HEK293 (cell line): ENCODE results near the gene TAX1BP1.

Experiments used
- EGR2 ChIP-seq: fragments of 450-650 bp; formaldehyde crosslinking; IDR thresholded peaks from 2 replicates; pipeline ENCODE4 v1.5.1; 2016; ENCODE audit warnings: low read depth, missing biosample characterization, missing genetic modification characterization
- GLIS1 ChIP-seq: fragments of 450-650 bp; formaldehyde crosslinking; IDR thresholded peaks from 2 replicates; pipeline ENCODE4 v1.5.1; 2016; ENCODE audit warnings: missing biosample characterization, missing genetic modification characterization
- KLF1 ChIP-seq: fragments of 450-650 bp; formaldehyde crosslinking; IDR thresholded peaks from 2 replicates; pipeline ENCODE4 v1.5.1; 2016; ENCODE audit warnings: missing biosample characterization, missing genetic modification characterization
- KLF8 ChIP-seq: fragments of 450-650 bp; formaldehyde crosslinking; IDR thresholded peaks from 2 replicates; pipeline ENCODE4 v1.5.1; 2016; ENCODE audit warnings: missing biosample characterization, missing genetic modification characterization
- MYNN ChIP-seq: fragments of 450-650 bp; formaldehyde crosslinking; IDR thresholded peaks from 2 replicates; pipeline ENCODE4 v1.5.1; 2016; ENCODE audit warnings: missing biosample characterization, missing genetic modification characterization, borderline replicate concordance
- PATZ1 ChIP-seq: fragments of 450-650 bp; formaldehyde crosslinking; IDR thresholded peaks from 2 replicates; pipeline ENCODE4 v1.5.1; 2016; ENCODE audit warnings: missing biosample characterization, missing genetic modification characterization
- SP2 ChIP-seq: fragments of 450-650 bp; formaldehyde crosslinking; IDR thresholded peaks from 2 replicates; pipeline ENCODE4 v1.5.1; 2016; ENCODE audit warnings: missing biosample characterization, missing genetic modification characterization
- TRIM28 ChIP-seq: IDR thresholded peaks from 2 replicates; pipeline ENCODE4 v1.6.1; 2011; ENCODE audit warnings: low read length, control low read depth, borderline replicate concordance
- TSHZ1 ChIP-seq: fragments of 450-650 bp; formaldehyde crosslinking; IDR thresholded peaks from 2 replicates; pipeline ENCODE4 v1.5.1; 2016; ENCODE audit warnings: missing biosample characterization, missing genetic modification characterization, borderline replicate concordance
- YY1 ChIP-seq: fragments of 450-650 bp; formaldehyde crosslinking; IDR thresholded peaks from 2 replicates; pipeline ENCODE4 v1.5.1; 2018; ENCODE audit warnings: missing biosample characterization, missing genetic modification characterization
- YY2 ChIP-seq: fragments of 450-650 bp; formaldehyde crosslinking; IDR thresholded peaks from 2 replicates; pipeline ENCODE4 v1.5.1; 2016; ENCODE audit warnings: missing biosample characterization, missing genetic modification characterization
- ZBTB17 ChIP-seq: fragments of 450-650 bp; formaldehyde crosslinking; IDR thresholded peaks from 2 replicates; pipeline ENCODE4 v1.5.1; 2016; ENCODE audit warnings: missing biosample characterization, missing genetic modification characterization
- ZBTB21 ChIP-seq: fragments of 450-650 bp; formaldehyde crosslinking; IDR thresholded peaks from 2 replicates; pipeline ENCODE4 v1.5.1; 2017; ENCODE audit warnings: missing biosample characterization, missing genetic modification characterization
- ZBTB8A ChIP-seq: fragments of 450-650 bp; formaldehyde crosslinking; IDR thresholded peaks from 2 replicates; pipeline ENCODE4 v1.5.1; 2016; ENCODE audit warnings: missing biosample characterization, missing genetic modification characterization
- ZIC2 ChIP-seq: fragments of 450-650 bp; formaldehyde crosslinking; IDR thresholded peaks from 2 replicates; pipeline ENCODE4 v1.5.1; 2016; ENCODE audit warnings: missing biosample characterization, missing genetic modification characterization
- ZNF140 ChIP-seq: fragments of 450-650 bp; formaldehyde crosslinking; IDR thresholded peaks from 2 replicates; pipeline ENCODE4 v1.5.1; 2016; ENCODE audit warnings: missing biosample characterization, missing genetic modification characterization
- ZNF335 ChIP-seq: fragments of 450-650 bp; formaldehyde crosslinking; conservative IDR thresholded peaks from 2 replicates; pipeline ENCODE4 v1.5.1; 2016; ENCODE audit warnings: missing biosample characterization, missing genetic modification characterization
- ZNF362 ChIP-seq: fragments of 450-650 bp; formaldehyde crosslinking; IDR thresholded peaks from 2 replicates; pipeline ENCODE4 v1.5.1; 2016; ENCODE audit warnings: missing biosample characterization, missing genetic modification characterization
- ZNF629 ChIP-seq: fragments of 450-650 bp; formaldehyde crosslinking; IDR thresholded peaks from 2 replicates; pipeline ENCODE4 v1.5.1; 2017; ENCODE audit warnings: missing biosample characterization, missing genetic modification characterization
- ZNF792 ChIP-seq: fragments of 450-650 bp; formaldehyde crosslinking; IDR thresholded peaks from 2 replicates; pipeline ENCODE4 v1.5.1; 2016; ENCODE audit warnings: missing biosample characterization, missing genetic modification characterization
- ZSCAN16 ChIP-seq: fragments of 450-650 bp; formaldehyde crosslinking; IDR thresholded peaks from 2 replicates; pipeline ENCODE4 v1.5.1; 2016; ENCODE audit warnings: missing biosample characterization, missing genetic modification characterization
- TF ChIP-seq, protein P1 (sequence below): fragments of 450-650 bp; formaldehyde crosslinking; IDR thresholded peaks from 2 replicates; pipeline ENCODE4 v1.5.1; 2016; ENCODE audit warnings: missing biosample characterization, missing genetic modification characterization
- TF ChIP-seq, protein P2 (sequence below): sonication (generic); formaldehyde crosslinking; IDR thresholded peaks from 2 replicates; pipeline ENCODE4 v1.8.1; 2022; ENCODE audit warnings: mild to moderate bottlenecking, moderate library complexity, missing genetic modification reagents
- TF ChIP-seq, protein P3 (sequence below): fragments of 450-650 bp; formaldehyde crosslinking; IDR thresholded peaks from 2 replicates; pipeline ENCODE4 v1.5.1; 2017; ENCODE audit warnings: missing biosample characterization, mild to moderate bottlenecking, missing genetic modification characterization, moderate library complexity
- TF ChIP-seq, protein P4 (sequence below): fragments of 450-650 bp; formaldehyde crosslinking; IDR thresholded peaks from 2 replicates; pipeline ENCODE4 v1.5.1; 2016; ENCODE audit warnings: missing biosample characterization, missing genetic modification characterization

The TAX1BP1 gene

DNA sequence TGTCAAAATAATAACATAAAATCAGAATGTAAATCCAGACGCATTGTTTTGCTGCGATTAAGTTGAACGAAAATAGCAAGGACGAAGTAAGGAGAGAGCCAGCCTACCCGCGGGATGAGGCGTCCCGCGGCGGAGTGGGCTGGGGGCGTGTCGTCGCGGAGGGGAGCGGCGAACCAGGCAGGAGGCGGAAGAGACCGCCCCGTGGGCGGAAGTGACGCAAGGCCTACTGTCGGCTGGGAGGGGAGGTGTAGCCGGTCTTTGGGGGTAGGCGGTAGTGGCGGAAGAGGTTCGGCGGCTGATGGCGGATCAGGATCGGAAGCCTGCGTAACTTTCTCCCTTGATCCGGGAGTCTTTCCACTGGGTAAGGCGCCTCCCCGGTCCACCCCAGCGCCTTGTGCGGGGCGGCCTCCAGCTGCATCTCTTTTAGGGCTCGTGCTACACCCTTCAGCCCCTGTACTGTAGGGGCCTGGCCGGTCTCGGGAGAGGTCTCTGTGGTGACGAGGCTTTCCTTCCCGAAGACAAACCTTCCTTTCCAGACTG, at the start of gene TAX1BP1 (continued):
- TF ChIP-seq, protein P1, sequence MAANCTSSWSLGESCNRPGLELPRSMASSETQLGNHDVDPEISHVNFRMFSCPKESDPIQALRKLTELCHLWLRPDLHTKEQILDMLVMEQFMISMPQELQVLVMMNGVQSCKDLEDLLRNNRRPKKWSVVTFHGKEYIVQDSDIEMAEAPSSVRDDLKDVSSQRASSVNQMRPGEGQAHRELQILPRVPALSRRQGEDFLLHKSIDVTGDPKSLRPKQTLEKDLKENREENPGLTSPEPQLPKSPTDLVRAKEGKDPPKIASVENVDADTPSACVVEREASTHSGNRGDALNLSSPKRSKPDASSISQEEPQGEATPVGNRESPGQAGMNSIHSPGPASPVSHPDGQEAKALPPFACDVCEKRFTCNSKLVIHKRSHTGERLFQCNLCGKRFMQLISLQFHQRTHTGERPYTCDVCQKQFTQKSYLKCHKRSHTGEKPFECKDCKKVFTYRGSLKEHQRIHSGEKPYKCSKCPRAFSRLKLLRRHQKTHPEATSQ, result no peak
- TF ChIP-seq, protein P2, sequence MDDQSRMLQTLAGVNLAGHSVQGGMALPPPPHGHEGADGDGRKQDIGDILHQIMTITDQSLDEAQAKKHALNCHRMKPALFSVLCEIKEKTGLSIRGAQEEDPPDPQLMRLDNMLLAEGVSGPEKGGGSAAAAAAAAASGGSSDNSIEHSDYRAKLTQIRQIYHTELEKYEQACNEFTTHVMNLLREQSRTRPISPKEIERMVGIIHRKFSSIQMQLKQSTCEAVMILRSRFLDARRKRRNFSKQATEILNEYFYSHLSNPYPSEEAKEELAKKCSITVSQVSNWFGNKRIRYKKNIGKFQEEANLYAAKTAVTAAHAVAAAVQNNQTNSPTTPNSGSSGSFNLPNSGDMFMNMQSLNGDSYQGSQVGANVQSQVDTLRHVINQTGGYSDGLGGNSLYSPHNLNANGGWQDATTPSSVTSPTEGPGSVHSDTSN (CRISPR knock-in tag), result 0 out of 2 replicates have a peak, but pooled peaks have one; percentile 33
- TF ChIP-seq GLIS1 (tag by site-specific recombination) (peak; percentile 69), ZBTB17 (tag by site-specific recombination) (0 out of 2 replicates have a peak, but pooled peaks have one; percentile 40), ZNF362 (tag by site-specific recombination) (no peak), KLF1 (peak; percentile 30; the same call in 1 of the 2 replicates), ZNF140 (tag by site-specific recombination) (no peak), MYNN (tag by site-specific recombination) (no peak), SP2 (tag by site-specific recombination) (peak; percentile 91), EGR2 (tag by site-specific recombination) (peak; percentile 61; the same call in 1 of the 2 replicates), ZNF629 (peak; percentile 87), ZIC2 (tag by site-specific recombination) (peak; percentile 66), TSHZ1 (no peak), PATZ1 (peak; percentile 87), ZNF335 (tag by site-specific recombination) (peak; percentile 77), ZBTB8A (tag by site-specific recombination) (peak; percentile 46; the same call in 1 of the 2 replicates), YY2 (tag by site-specific recombination) (peak; percentile 42; the same call in 1 of the 2 replicates), KLF8 (tag by site-specific recombination) (peak; percentile 32; the same call in 1 of the 2 replicates), ZNF792 (tag by site-specific recombination) (no peak), TRIM28 (no peak), YY1 (tag by site-specific recombination) (peak; percentile 40; the same call in 1 of the 2 replicates), ZSCAN16 (tag by site-specific recombination) (no peak), ZBTB21 (tag by site-specific recombination) (peak; percentile 68)
- TF ChIP-seq, protein P3, sequence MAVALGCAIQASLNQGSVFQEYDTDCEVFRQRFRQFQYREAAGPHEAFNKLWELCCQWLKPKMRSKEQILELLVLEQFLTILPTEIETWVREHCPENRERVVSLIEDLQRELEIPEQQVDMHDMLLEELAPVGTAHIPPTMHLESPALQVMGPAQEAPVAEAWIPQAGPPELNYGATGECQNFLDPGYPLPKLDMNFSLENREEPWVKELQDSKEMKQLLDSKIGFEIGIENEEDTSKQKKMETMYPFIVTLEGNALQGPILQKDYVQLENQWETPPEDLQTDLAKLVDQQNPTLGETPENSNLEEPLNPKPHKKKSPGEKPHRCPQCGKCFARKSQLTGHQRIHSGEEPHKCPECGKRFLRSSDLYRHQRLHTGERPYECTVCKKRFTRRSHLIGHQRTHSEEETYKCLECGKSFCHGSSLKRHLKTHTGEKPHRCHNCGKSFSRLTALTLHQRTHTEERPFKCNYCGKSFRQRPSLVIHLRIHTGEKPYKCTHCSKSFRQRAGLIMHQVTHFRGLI (tag by site-specific recombination), result no peak
- TF ChIP-seq, protein P4, sequence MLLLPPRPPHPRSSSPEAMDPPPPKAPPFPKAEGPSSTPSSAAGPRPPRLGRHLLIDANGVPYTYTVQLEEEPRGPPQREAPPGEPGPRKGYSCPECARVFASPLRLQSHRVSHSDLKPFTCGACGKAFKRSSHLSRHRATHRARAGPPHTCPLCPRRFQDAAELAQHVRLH (tag by site-specific recombination), result peak; percentile 88
